Lower leg skin (tissue), 4 donors: ENCODE measurements around the gene FAT3. TPM values are rescaled to one million over a fixed set of nuclear protein-coding genes. Genes with fewer than 3 reads are reported as not detected.

Experiments used
- DNase-seq, 2 donors: peaks; one replicate each; pipeline ENCODE4 v3.0.0-alpha.2; 2019; ENCODE audit warnings: low spot score in 2 of 2
- H3K4me3 ChIP-seq: fragments of 200-600 bp; sonication (generic); 2 replicates; pipeline ENCODE4 v1.5.1; 2017; ENCODE audit warnings: mild to moderate bottlenecking, low read depth; ENCODE audit not compliant: poor library complexity, severe bottlenecking
- POLR2A ChIP-seq, 2 donors: fragments of 450-650 bp; IDR thresholded peaks; one replicate each; pipeline ENCODE4 v1.6.1; 2016 to 2017; ENCODE audit warnings: antibody characterized with exemption in 2 of 2, mild to moderate bottlenecking in 1 of 2, moderate library complexity in 1 of 2
- WGBS, 2 donors: methylation state at CpG; one replicate each; pipeline ENCODE4 v1.1.5; 2018; 5-methylcytosine and 5-hydroxymethylcytosine counted together
- intact Hi-C: fragments of 100-400 bp; cut with DNase I; formaldehyde crosslinking; loops from one replicate; pipeline ENCODE4 v1.15.0; 2023; ENCODE audit warnings: low total_unique reads
- total RNA-seq, 4 donors: library from RNA; depleted of rRNA; stranded (reverse); fragments of >200 nt; gene quantifications; one replicate each; pipeline ENCODE4 v1.1.0, GENCODE V29; 2016
- TF ChIP-seq, protein P1 (sequence below), 3 donors: fragments of 450-650 bp; IDR thresholded peaks; one replicate each; pipeline ENCODE4 v1.5.1; 2016; ENCODE audit warnings: antibody characterized with exemption in 3 of 3, mild to moderate bottlenecking in 3 of 3, moderate library complexity in 2 of 3

The FAT3 gene
- total RNA-seq = 1 to 10 TPM in 1 of 4 donors, under 1 TPM in 3; 0.15 to 1.2 (median 0.28) TPM

GRCh38 chr11:92224407-92225124 is at the start of gene FAT3:
TSS of gene FAT3 (plus strand) at chr11:92224818. CDS start at chr11:92352113, 127,295 bp downstream.
- DNase-seq = no peak
- intact Hi-C loops = no loop called here
- TF ChIP-seq, protein P1, sequence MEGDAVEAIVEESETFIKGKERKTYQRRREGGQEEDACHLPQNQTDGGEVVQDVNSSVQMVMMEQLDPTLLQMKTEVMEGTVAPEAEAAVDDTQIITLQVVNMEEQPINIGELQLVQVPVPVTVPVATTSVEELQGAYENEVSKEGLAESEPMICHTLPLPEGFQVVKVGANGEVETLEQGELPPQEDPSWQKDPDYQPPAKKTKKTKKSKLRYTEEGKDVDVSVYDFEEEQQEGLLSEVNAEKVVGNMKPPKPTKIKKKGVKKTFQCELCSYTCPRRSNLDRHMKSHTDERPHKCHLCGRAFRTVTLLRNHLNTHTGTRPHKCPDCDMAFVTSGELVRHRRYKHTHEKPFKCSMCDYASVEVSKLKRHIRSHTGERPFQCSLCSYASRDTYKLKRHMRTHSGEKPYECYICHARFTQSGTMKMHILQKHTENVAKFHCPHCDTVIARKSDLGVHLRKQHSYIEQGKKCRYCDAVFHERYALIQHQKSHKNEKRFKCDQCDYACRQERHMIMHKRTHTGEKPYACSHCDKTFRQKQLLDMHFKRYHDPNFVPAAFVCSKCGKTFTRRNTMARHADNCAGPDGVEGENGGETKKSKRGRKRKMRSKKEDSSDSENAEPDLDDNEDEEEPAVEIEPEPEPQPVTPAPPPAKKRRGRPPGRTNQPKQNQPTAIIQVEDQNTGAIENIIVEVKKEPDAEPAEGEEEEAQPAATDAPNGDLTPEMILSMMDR (IDR thresholded peaks at IDR 0.05) = no peak
- no peak for TF ChIP-seq POLR2A (IDR thresholded peaks at IDR 0.05)
- 1 to 3% methylated on average over 36 to 60 of the region's 82 CpGs for WGBS, 2 donors
- H3K4me3 ChIP-seq = no peak within 1 kb of the TSS

GRCh38 chr11:92179017-92179670 is 45.5 kb upstream of the FAT3 start:
- H3K4me3 ChIP-seq = no peak overlapping the region
- intact Hi-C loops = no loop called here
- WGBS, 2 donors = 74 to 84% methylated on average over 2 of the region's 2 CpGs
- DNase-seq = no peak
- no peak for TF ChIP-seq POLR2A (IDR thresholded peaks at IDR 0.05)
- TF ChIP-seq, protein P1 (IDR thresholded peaks at IDR 0.05) = no peak

DNA sequence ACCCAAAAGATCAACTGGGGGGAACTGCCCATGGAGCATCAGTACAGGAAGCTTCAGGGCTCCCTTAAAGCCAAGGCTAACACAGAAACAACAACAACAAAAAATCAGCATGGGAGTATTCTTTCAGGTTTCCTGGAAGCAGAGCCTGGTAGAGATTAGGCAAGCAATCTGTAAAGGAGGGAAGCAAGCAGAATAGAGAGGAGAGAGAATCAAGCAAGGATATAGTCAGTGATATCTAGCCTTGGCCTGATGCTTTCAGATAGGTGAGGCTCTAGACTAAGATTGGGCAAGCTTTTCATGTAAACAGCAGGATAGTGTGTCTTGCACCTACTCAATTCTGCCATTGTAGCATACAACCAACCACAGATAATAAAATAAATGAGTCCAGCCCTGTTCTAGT is 44.4 kb upstream of the FAT3 start:
- intact Hi-C loops = no loop called here
- TF ChIP-seq, protein P1 (IDR thresholded peaks at IDR 0.05) = no peak
- TF ChIP-seq POLR2A (IDR thresholded peaks at IDR 0.05) = no peak
- DNase-seq = no peak
- H3K4me3 ChIP-seq = no peak overlapping the region

DNA sequence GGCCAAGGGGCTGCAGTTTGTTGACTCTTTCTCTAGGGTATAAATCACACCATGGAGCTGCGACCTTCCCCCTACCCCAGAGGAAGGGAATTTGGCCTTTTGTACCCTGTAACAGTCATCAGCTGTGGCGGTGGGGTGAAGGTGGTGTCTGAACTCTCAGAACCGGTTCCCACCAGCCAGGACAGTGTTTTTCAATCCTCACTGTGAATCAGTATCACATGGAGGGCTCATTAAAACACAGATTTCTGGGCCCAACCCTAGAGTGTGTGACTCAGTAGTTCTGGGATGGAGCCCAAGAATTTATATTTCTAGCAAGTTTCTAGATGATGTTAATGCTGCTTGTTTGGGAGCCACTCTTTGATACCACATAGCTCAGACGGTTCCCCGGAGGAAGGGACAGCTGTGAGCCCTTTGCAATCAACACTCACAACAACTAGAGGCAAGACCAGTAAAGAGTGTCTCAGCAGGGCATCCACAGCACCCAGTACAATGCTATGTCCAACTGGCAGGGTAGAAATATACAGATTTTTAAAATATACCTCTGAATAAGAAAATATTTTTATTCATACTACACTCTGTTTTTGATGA is 43.9 kb upstream of the FAT3 start:
- no peak for DNase-seq
- intact Hi-C loops = no loop called here
- WGBS, 2 donors = 50 to 59% methylated on average over 4 to 5 of the region's 5 CpGs

DNA sequence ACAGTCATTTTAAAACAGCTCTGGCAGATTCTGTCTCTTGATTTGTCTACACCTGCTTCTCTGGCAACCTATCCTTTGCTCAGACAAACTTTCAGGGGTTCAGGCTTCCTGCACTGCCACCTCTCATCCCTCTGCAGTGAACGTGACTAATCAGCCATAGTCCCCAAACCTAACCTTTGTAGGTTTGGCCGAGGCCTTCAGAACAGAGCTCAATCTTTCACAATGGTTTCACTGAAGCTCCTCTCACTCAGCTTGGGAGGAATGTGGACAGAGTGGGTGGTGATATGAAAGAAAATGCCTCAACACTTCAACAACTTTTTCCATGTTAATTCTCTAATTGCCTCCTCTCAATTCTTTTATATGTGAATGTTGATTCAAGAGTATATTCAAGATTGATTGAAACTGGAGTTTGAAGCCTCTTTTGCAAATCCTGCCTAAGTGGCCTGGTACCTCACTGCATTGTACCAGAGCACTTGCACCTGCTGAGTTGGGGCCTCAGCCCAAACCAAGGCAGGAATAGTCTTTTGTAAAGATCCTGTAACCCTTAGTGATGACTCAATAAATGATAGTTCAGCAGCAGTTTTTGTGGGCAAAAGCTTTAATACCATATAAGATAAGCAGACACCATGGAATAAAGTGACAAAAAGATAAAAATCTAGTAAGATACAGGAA is 33.9 kb upstream of the FAT3 start:
- H3K4me3 ChIP-seq = no peak overlapping the region
- WGBS, 2 donors = 68 to 70% methylated on average over 2 of the region's 2 CpGs
- intact Hi-C loops = no loop called here
- DNase-seq = no peak
- no peak for TF ChIP-seq POLR2A (IDR thresholded peaks at IDR 0.05)
- TF ChIP-seq, protein P1 (IDR thresholded peaks at IDR 0.05) = no peak

More for the DNA sequence above, 43.9 kb upstream of the FAT3 start:
- H3K4me3 ChIP-seq = no peak overlapping the region
- no peak for TF ChIP-seq POLR2A (IDR thresholded peaks at IDR 0.05)
- TF ChIP-seq, protein P1 (IDR thresholded peaks at IDR 0.05) = no peak
